MM.1S (cell line): ENCODE results near the gene BCAS3.

ENCODE experiments used
- DNase-seq: peaks from one replicate; pipeline ENCODE4 v3.0.0-alpha.2; 2015
- H2AFZ ChIP-seq: fragments of 300-600 bp; sonication (generic); 2 replicates; pipeline ENCODE4 v1.6.0; 2016; ENCODE audit warnings: antibody characterized with exemption, low read length
- H3F3A ChIP-seq: fragments of 300-600 bp; sonication (generic); 2 replicates; pipeline ENCODE4 v1.6.1; 2016; ENCODE audit warnings: mild to moderate bottlenecking, antibody characterized with exemption, low read length, moderate library complexity, mixed read lengths; ENCODE audit not compliant: insufficient read depth
- H3K27ac ChIP-seq: fragments of 300-600 bp; sonication (generic); 2 replicates; pipeline ENCODE4 v1.5.1; 2016; ENCODE audit warnings: mild to moderate bottlenecking, low read length
- H3K27me3 ChIP-seq: fragments of 300-600 bp; sonication (generic); replicated peaks from 2 replicates; pipeline ENCODE4 v1.6.0; 2016; ENCODE audit warnings: low read length; ENCODE audit not compliant: insufficient read depth
- H3K36me3 ChIP-seq: fragments of 300-600 bp; sonication (generic); replicated peaks from 2 replicates; pipeline ENCODE4 v1.6.1; 2016; ENCODE audit warnings: mild to moderate bottlenecking, low read length, mixed read lengths; ENCODE audit not compliant: insufficient read depth
- H3K4me1 ChIP-seq: fragments of 300-600 bp; sonication (generic); 2 replicates; pipeline ENCODE4 v1.6.1; 2016; ENCODE audit warnings: low read length, mixed read lengths
- H3K4me2 ChIP-seq: fragments of 300-600 bp; sonication (generic); 2 replicates; pipeline ENCODE4 v1.6.0; 2016; ENCODE audit warnings: low read depth, low read length
- H3K4me3 ChIP-seq: fragments of 300-600 bp; sonication (generic); 2 replicates; pipeline ENCODE4 v1.5.1; 2016; ENCODE audit warnings: low read length, mixed read lengths
- H3K79me2 ChIP-seq: fragments of 300-600 bp; sonication (generic); 2 replicates; pipeline ENCODE4 v1.6.1; 2016; ENCODE audit warnings: mixed run types, low read length, mixed read lengths
- H3K9ac ChIP-seq: fragments of 300-600 bp; sonication (generic); 2 replicates; pipeline ENCODE4 v1.6.1; 2016; ENCODE audit warnings: low read length, mixed read lengths
- H3K9me2 ChIP-seq: fragments of 300-600 bp; sonication (generic); replicated peaks from 2 replicates; pipeline ENCODE4 v1.6.1; 2016; ENCODE audit warnings: mild to moderate bottlenecking, low read length, mixed read lengths; ENCODE audit not compliant: insufficient read depth
- H3K9me3 ChIP-seq: fragments of 300-600 bp; sonication (generic); replicated peaks from 2 replicates; pipeline ENCODE4 v1.6.1; 2016; ENCODE audit warnings: mild to moderate bottlenecking, low read length, mixed read lengths; ENCODE audit not compliant: insufficient read depth
- H4K20me1 ChIP-seq: fragments of 300-600 bp; sonication (generic); 2 replicates; pipeline ENCODE4 v1.6.1; 2016; ENCODE audit warnings: mild to moderate bottlenecking, low read length, moderate library complexity, mixed read lengths; ENCODE audit not compliant: insufficient read depth
- CTCF ChIP-seq: fragments of 300-600 bp; sonication (generic); IDR thresholded peaks from 2 replicates; pipeline ENCODE4 v1.5.1; 2016; ENCODE audit warnings: antibody characterized with exemption, low read length, mixed read lengths
- EZH2 ChIP-seq: fragments of 300-600 bp; sonication (generic); optimal IDR thresholded peaks from 2 replicates; pipeline ENCODE3; 2017; ENCODE audit warnings: low read depth, mild to moderate bottlenecking, antibody characterized with exemption, low read length, mixed read lengths
- EZH2phosphoT487 ChIP-seq: fragments of 300-600 bp; sonication (generic); IDR thresholded peaks from 2 replicates; pipeline ENCODE4 v1.6.1; 2018; ENCODE audit warnings: antibody characterized with exemption, low read length

BCAS3 gene

GRCh38 chr17:61299517-61300513 is 622.2 kb downstream of the BCAS3 start:
- no peaks in the 10 kb centered on the region for H4K20me1 ChIP-seq
- H2AFZ ChIP-seq, result no peak overlapping the region
- DNase-seq, result no peak
- no peaks in the 10 kb centered on the region for H3K9me3 ChIP-seq
- H3K27me3 ChIP-seq, result no peaks in the 10 kb centered on the region
- H3K4me2 ChIP-seq, result no peak overlapping the region
- no peaks in the 10 kb centered on the region for H3K36me3 ChIP-seq
- H3K27ac ChIP-seq, result no peak overlapping the region
- no peak overlapping the region for H3K4me3 ChIP-seq
- no peaks in the 10 kb centered on the region for H3K4me1 ChIP-seq
- TF ChIP-seq EZH2phosphoT487 (no peak), EZH2 (no peak), CTCF (no peak)
- H3F3A ChIP-seq, result no peaks in the 10 kb centered on the region
- H3K9me2 ChIP-seq, result no peaks in the 10 kb centered on the region
- no peaks in the 10 kb centered on the region for H3K79me2 ChIP-seq
- H3K9ac ChIP-seq, result no peak overlapping the region

- no peaks in the 10 kb centered on the region for H4K20me1 ChIP-seq
- no peaks in the 10 kb centered on the region for H3K36me3 ChIP-seq
- no peak overlapping the region for H3K9ac ChIP-seq
- H2AFZ ChIP-seq, result no peak overlapping the region
- H3K4me2 ChIP-seq, result no peak overlapping the region
- no peaks in the 10 kb centered on the region for H3K9me2 ChIP-seq
- TF ChIP-seq EZH2phosphoT487 (no peak), CTCF (no peak), EZH2 (no peak)
- no peaks in the 10 kb centered on the region for H3K79me2 ChIP-seq
- H3K27me3 ChIP-seq, result no peaks in the 10 kb centered on the region
- H3F3A ChIP-seq, result no peaks in the 10 kb centered on the region
- no peak overlapping the region for H3K27ac ChIP-seq
- no peak for DNase-seq
- H3K4me3 ChIP-seq, result no peak overlapping the region
- H3K4me1 ChIP-seq, result no peaks in the 10 kb centered on the region
- H3K9me3 ChIP-seq, result no peaks in the 10 kb centered on the region
Measured at GRCh38 chr17:61302953-61303816, 625.5 kb downstream of the BCAS3 start.

GRCh38 chr17:61303817-61304096 is 626.1 kb downstream of the BCAS3 start:
- Histone ChIP-seq H3K9me3 (no peaks in the 10 kb centered on the region), H4K20me1 (no peaks in the 10 kb centered on the region), H3K36me3 (no peaks in the 10 kb centered on the region), H2AFZ (no peak overlapping the region), H3K27ac (no peak overlapping the region), H3K27me3 (no peaks in the 10 kb centered on the region), H3K9me2 (no peaks in the 10 kb centered on the region), H3K9ac (no peak overlapping the region), H3K4me2 (no peak overlapping the region), H3F3A (no peaks in the 10 kb centered on the region), H3K4me1 (no peaks in the 10 kb centered on the region), H3K79me2 (no peaks in the 10 kb centered on the region), H3K4me3 (no peak overlapping the region)
- TF ChIP-seq EZH2phosphoT487, result no peak
- TF ChIP-seq EZH2, result no peak
- no peak for TF ChIP-seq CTCF
- DNase-seq, result no peak
